Thyroid gland (tissue), 4 donors: ENCODE measurements around the gene FMO1. TPM values are rescaled to one million over a fixed set of nuclear protein-coding genes. Genes with fewer than 3 reads are reported as not detected.

Source experiments
- DNase-seq, 2 donors: peaks; one replicate each; pipeline ENCODE4 v3.0.0-alpha.2; 2019
- H3K27ac ChIP-seq, 3 donors: fragments of 200-600 bp; sonication (generic); 1 replicate in 2 of 3; 2 replicates in 1 of 3; pipeline ENCODE4 v1.5.1; 2016 to 2019; ENCODE audit warnings: mild to moderate bottlenecking in 1 of 3, moderate library complexity in 1 of 3
- H3K27me3 ChIP-seq: fragments of 200-600 bp; sonication (generic); one replicate; pipeline ENCODE4 v1.5.1; 2019
- H3K36me3 ChIP-seq, 2 donors: fragments of 200-600 bp; sonication (generic); one replicate each; pipeline ENCODE4 v1.5.1; 2016 to 2019
- H3K4me1 ChIP-seq, 2 donors: fragments of 200-600 bp; sonication (generic); one replicate each; pipeline ENCODE4 v1.5.1; 2017 to 2019
- H3K4me3 ChIP-seq, 3 donors: fragments of 200-600 bp; sonication (generic); replicated peaks in 1 of 3; 1 replicate in 2 of 3; 2 replicates in 1 of 3; pipeline ENCODE4 v1.5.1; 2016; ENCODE audit warnings: mild to moderate bottlenecking in 1 of 3
- H3K9me3 ChIP-seq: fragments of 200-600 bp; sonication (generic); one replicate; pipeline ENCODE4 v1.5.1; 2017
- POLR2A ChIP-seq, 2 donors: fragments of 450-650 bp; IDR thresholded peaks; one replicate each; pipeline ENCODE4 v1.6.1; 2017; ENCODE audit warnings: antibody characterized with exemption in 2 of 2, mild to moderate bottlenecking in 2 of 2, moderate library complexity in 1 of 2
- WGBS, 2 donors: methylation state at CpG; one replicate each; pipeline ENCODE4 v1.1.5; 2017; 5-methylcytosine and 5-hydroxymethylcytosine counted together
- intact Hi-C: fragments of 100-400 bp; cut with DNase I; formaldehyde crosslinking; loops from one replicate; pipeline ENCODE4 v1.15.1; 2023
- total RNA-seq, 4 donors: library from RNA; depleted of rRNA; stranded (reverse); fragments of >200 nt; gene quantifications; one replicate each; pipeline ENCODE4 v1.2.3, GENCODE V29; 2016
- TF ChIP-seq, protein P1 (sequence below), 6 experiments: fragments of 200-600 bp in 3 of 6; fragments of 450-650 bp in 3 of 6; sonication (generic) in 3 of 6; IDR thresholded peaks; one replicate each; pipeline ENCODE4 v1.5.1; 2016 to 2019; ENCODE audit warnings: antibody characterized with exemption in 6 of 6, mild to moderate bottlenecking in 2 of 6, inconsistent platforms in 1 of 6, moderate library complexity in 1 of 6

FMO1 gene
- total RNA-seq, 4 donors from 2014 or later: 0.81 to 6.9 (median 2.9) TPM

DNA sequence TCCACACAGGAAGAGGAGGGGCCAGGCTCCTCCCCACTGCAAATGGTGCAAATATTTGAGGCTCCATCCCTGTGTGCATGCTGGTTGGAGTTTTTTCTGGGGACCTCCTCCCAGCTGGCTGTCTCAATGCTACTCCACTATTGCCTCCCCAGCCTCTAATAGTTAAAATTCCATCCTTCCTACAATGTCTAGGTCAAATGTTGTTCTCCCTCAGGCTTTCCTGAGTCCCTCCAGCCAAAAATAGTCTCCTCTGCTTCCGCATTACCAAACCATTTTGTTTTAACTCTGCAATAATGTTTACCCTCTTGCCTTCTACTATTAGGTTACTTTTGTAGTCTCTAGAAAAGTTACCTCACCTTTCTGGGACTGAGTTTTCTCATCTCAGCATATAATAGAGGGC, 29.6 kb upstream of the FMO1 start:
- H3K9me3 ChIP-seq: no peaks in the 10 kb centered on the region
- no peaks in the 10 kb centered on the region for H3K27me3 ChIP-seq
- no peak overlapping the region for H3K27ac ChIP-seq
- no peak for DNase-seq
- no peaks in the 10 kb centered on the region for H3K36me3 ChIP-seq
- TF ChIP-seq POLR2A (IDR thresholded peaks at IDR 0.05): no peak
- TF ChIP-seq, protein P1, sequence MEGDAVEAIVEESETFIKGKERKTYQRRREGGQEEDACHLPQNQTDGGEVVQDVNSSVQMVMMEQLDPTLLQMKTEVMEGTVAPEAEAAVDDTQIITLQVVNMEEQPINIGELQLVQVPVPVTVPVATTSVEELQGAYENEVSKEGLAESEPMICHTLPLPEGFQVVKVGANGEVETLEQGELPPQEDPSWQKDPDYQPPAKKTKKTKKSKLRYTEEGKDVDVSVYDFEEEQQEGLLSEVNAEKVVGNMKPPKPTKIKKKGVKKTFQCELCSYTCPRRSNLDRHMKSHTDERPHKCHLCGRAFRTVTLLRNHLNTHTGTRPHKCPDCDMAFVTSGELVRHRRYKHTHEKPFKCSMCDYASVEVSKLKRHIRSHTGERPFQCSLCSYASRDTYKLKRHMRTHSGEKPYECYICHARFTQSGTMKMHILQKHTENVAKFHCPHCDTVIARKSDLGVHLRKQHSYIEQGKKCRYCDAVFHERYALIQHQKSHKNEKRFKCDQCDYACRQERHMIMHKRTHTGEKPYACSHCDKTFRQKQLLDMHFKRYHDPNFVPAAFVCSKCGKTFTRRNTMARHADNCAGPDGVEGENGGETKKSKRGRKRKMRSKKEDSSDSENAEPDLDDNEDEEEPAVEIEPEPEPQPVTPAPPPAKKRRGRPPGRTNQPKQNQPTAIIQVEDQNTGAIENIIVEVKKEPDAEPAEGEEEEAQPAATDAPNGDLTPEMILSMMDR (IDR thresholded peaks at IDR 0.05): no peak
- no peaks in the 10 kb centered on the region for H3K4me1 ChIP-seq
- H3K4me3 ChIP-seq: no peak overlapping the region
- intact Hi-C loops: no loop called here
- 79 to 82% methylated on average over 1 of the region's 1 CpG for WGBS, 2 donors

DNA sequence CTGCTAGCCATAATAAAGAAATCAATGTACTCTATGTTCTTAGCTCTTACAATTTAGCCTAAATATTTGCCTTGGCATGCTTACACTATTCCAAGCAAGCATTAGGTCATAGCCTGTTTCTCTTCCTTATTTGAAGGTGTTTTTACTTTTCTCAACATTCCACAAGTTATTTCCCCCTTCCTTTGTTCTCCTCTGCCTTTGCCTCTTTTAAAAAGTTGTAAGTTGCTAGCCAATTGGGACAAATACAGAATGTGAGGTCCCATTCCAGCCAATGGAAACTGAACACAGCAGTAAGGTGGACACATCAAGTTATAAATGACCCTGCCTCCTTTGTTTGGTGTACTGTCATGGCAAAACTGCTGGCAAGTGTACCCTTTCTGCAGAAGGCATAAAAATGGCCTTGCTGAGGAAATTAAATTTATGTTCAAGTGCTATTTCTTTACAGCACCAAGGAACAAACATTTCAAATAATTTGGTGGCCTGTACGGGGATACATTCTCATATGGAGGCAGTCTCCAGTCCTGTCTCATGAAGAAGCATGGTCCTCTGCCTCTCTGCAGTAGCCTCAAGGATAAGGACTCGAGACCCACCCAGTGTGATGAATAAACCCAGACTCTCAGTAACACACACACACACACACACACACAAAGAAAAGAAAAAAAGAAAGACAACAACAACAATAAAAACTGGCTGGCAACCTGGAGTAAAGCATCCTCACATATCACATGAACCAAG, 28.8 kb upstream of the FMO1 start:
- Histone ChIP-seq H3K4me3 (no peak overlapping the region), H3K9me3 (no peaks in the 10 kb centered on the region), H3K4me1 (no peaks in the 10 kb centered on the region), H3K36me3 (no peaks in the 10 kb centered on the region), H3K27me3 (no peaks in the 10 kb centered on the region), H3K27ac (no peak overlapping the region)
- 77 to 80% methylated on average over 2 of the region's 2 CpGs for WGBS, 2 donors
- intact Hi-C loops: no loop called here
- DNase-seq: no peak
- TF ChIP-seq, protein P1 (IDR thresholded peaks at IDR 0.05): no peak
- TF ChIP-seq POLR2A (IDR thresholded peaks at IDR 0.05): no peak

DNA sequence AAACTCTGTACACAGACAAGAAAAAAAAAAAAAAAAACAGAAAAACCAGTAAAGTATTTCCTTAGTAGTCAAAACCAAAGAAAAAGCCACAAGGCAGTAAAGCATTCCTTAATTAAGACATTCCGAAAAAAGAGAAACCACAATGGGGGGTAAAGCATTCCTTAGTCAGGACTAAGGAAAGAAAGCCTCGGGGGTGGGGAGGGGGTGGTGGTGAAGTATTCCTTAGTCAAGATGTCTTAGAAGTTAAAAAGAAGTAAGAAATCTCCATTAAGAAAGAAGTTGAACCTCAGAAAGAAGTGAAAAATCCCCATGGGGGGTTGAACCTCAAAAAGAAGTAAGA, 28.2 kb upstream of the FMO1 start:
- no peaks in the 10 kb centered on the region for H3K4me1 ChIP-seq
- intact Hi-C loops: no loop called here
- TF ChIP-seq POLR2A (IDR thresholded peaks at IDR 0.05): no peak
- TF ChIP-seq, protein P1 (IDR thresholded peaks at IDR 0.05): no peak
- H3K36me3 ChIP-seq: no peaks in the 10 kb centered on the region
- no peak for DNase-seq
- H3K9me3 ChIP-seq: no peaks in the 10 kb centered on the region
- WGBS, 2 donors: 65 to 70% methylated on average over 2 of the region's 2 CpGs
- H3K27ac ChIP-seq: no peak overlapping the region
- no peaks in the 10 kb centered on the region for H3K27me3 ChIP-seq
- no peak overlapping the region for H3K4me3 ChIP-seq

DNA sequence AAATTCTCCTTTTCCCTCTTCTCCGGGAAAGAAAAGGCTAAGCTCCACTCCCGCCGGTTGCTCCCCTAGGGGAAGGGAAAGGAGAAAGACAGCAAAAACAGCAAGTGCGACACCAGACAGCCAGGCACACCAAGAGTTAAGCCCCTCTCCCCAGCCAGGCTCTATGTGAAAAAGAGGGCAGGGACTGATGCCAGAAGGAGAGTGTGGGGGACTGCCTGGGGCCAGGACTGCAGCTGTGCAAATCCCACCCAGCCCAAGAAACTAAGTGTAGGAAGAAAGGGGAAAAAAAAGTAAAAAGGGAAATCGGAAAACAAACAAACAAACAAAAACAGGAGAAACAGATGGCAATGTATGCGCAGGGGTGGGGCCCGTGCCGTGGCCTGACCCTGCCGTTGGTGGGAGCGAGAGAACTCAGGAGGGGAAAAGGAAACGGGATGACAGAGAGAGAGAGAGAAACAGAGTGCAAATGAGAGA, 27.7 kb upstream of the FMO1 start:
- 40 to 44% methylated on average over 11 of the region's 11 CpGs for WGBS, 2 donors
- H3K4me1 ChIP-seq: no peaks in the 10 kb centered on the region
- intact Hi-C loops: no loop called here

More for the DNA sequence above, 27.7 kb upstream of the FMO1 start:
- Histone ChIP-seq H3K27ac (peak overlapping the region in 1 of 3 donors; percentile 34), H3K36me3 (no peaks in the 10 kb centered on the region), H3K4me3 (no peak overlapping the region), H3K9me3 (no peaks in the 10 kb centered on the region), H3K27me3 (no peaks in the 10 kb centered on the region)
- no peak for DNase-seq
- TF ChIP-seq, protein P1 (IDR thresholded peaks at IDR 0.05): no peak
- no peak for TF ChIP-seq POLR2A (IDR thresholded peaks at IDR 0.05)
